HG02970 (cell line): Measurements from ENCODE around the gene MAP6.
"Not testable (repeated sequence)": the region's sequence is repeated elsewhere in the genome, so short reads cannot be mapped to it uniquely, and the experiment has no call there.

Experiments
- ATAC-seq: cut with Tn5 transposase; IDR thresholded peaks from one replicate; pipeline ENCODE4 v1.9.1; 2021; ENCODE audit warnings: mild to moderate bottlenecking, moderate library complexity, moderate number of reproducible peaks; ENCODE audit not compliant: unreplicated experiment, low FRiP score

Gene MAP6

DNA sequence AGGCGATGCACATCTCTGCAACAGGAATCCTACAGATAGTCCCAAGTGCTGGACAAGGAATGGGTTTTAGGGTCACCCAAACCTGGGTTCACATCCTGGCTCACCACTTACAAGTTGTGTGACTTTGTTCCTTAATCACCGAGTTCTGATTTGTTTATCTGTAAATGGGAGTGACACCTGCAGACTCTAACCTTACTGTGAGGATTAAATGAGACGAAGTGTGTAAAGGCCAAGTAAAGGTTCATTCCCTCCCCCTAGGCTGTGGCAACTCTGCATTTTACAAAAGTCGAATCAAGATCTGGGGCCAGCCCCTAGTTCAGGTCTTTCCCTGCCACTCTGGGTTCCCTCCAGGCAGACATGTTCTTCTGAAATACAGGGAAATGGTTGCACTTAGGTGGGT lies 71.9 kb downstream of the MAP6 start:
- no peak for ATAC-seq

DNA sequence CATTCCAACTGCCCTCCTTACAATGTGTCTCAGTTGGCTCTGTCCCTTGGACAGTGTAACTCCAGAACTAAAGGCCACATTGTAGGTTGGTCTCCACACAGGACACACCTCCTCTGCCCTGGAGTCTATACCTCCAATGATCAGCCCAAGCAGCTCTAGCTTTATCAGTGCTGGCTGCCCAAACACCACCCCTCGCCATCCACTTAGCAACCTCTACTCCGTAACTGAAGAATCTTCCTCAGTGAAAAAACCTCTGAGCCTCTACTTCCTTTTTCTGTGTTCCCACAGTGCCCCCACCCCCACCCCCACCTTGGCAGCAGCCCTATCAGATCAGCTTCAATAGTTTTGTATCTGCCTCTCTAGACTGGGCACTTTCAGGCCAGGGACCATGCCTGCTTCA lies 73.4 kb downstream of the MAP6 start:
- ATAC-seq = no peak

DNA sequence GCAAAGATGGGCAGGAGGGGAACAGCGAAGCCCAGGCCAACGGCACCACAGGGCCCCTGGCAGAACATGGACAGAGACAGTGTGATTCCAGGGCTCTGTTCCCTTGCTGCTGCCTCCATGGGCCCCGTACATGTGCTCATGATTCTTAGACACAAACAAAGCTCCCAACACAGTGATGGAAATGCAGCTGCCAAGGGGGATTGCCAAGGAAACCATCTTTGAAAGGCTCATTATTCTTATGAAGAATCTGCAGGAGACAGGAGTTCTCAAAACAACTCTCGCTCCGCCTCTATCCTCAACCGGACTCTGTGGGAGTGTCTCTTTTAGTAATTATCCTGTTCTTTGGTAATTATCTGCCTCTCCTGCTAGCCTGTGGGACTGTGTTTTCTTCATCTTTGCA lies 74.6 kb downstream of the MAP6 start:
- ATAC-seq = no peak

DNA sequence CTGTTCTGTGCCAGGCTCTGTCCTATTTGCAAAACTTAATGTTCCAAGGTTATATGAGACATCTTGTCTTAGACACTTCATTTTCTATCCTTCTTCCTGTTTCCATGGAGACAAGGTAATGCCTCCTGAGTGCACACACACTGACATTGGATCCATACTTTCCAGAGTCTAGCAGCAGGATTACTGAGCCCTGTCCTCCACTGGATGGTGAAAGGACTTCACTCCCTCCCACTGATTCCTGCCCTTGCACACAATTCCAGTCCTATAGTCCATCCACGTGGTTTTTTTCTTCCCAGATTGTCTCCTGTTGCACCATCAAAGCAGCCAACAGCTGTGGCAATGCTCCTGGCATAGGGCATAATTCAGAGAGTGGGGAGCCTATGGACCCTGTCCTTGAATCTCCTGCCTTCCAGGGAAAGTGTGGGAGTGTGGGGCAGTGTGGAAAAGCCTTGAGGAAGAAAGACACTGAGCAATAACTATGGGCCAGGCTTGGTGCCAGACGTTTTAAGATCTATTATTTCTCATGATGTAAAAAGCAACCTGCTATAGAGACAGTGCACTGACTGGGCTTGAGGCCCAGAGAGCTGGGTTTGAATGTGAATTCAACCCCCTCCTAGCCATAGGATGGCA lies 75.4 kb downstream of the MAP6 start:
- ATAC-seq = no peak

DNA sequence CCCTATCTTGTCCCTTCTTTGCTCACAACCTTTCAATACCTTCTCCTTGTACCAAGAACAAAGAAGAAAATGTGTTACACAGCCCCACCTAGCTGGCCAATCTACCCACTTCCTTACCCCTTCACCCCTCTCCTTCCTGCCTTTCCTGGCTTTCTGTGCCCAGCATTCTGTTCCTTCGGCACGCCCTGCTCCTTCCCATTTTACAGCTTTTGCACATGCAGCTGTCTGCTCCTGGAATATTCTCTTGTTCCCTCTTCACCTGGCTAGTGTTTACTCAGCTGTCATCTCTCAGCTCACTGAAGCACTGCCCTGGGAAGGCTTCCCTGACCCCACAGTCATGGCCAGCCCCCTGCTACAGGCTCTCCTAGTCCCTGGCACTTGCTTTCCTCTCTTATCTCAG lies 76.1 kb downstream of the MAP6 start:
- ATAC-seq = no peak

DNA sequence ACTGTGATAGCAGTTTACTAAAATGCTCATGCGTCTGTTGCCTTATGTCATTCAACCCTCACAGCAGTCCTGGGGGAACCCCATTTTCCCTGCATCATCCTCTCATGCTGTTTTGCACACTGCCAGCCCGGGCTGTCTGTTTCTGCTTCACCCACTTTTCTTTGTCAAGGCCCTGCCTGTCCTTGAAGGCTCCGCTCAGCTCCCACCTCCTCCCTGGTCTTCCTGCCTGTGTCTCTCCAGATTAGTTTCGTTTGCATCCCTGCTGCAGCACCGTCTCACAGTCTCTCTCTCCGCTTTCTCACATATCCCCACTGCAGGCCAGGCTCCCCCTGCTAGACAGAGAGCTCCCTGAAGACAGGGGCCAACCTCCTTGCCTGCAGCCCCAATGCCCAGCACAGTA lies 76.9 kb downstream of the MAP6 start:
- no peak for ATAC-seq

DNA sequence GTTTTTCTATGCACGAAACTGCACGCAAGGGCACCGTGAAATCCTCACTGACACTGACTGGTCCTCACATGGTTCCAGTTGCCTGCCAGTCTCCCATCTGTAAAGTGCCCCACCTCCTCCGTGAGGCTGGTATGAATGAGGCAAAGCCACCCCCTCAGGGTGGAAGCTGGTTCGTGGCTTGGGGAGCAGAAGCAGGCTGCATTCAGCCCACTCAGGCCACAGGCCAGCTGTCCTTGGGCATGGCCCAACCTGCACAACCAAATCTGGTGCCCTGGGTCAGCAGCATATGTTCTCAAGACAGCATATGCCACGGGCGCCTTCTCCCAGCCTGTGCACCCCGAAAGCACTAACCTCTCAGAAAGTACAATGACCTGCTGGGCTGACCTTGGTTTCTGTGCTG lies 77.5 kb downstream of the MAP6 start:
- no peak for ATAC-seq

DNA sequence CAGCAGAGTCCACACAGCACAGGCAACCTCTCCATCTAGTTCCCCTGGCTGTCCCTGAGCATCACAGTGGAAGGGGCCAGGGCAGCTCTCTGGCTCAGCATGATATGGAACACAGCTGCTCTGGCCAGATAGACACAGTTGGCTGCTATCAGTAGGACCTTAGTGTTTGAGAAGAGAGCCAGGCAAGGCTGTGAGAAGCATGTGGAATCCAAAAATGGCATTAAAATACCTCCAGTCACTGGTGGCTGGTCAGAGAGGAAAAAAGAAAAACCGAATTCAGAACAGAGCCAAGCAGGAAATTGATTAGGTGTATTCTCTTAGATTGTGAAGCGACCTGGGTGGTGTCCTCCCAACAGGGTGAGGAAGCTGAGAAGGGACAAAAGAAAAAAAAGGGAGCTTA lies 78.9 kb downstream of the MAP6 start:
- ATAC-seq = no peak

DNA sequence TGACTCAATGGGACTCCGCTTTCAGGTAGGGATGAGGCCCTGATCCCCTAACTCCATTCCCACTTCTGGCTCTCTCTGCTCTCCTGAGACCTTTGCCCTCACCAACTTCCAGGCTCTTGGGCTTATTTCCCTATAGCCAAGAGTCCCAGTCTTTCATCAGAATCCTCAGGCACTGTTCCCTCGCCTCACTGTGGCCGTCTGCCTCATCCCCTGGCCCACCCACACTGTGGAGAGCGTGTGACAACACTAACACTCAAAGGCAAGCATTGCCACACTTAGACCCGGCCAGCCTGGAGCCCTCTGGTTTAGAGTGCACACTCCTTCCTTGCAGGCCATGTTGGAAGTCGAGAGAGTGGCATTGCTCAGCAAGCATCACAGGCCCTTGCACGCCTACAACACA lies 79.8 kb downstream of the MAP6 start:
- ATAC-seq = no peak

DNA sequence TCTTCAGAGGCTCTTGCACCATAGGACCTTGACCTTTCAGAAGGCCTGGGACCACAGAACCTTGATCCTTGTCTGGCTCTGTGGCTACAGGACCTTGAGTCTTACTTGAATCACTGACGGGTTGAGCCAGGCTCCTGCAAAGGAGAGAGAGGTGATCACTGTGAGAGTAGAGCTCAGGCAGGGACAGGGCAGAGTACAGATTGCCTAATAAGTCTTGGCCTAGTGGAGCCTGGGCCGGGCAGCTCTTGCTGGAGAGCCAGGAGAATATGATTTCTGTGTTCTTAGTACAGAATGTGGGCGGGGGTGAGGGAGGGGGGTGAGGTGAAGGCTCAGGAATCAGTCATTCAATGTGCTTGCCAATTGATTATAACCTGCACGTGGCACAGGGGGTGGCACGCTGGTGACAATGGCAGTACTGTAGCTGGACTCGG lies 80.8 kb downstream of the MAP6 start:
- ATAC-seq = no peak

DNA sequence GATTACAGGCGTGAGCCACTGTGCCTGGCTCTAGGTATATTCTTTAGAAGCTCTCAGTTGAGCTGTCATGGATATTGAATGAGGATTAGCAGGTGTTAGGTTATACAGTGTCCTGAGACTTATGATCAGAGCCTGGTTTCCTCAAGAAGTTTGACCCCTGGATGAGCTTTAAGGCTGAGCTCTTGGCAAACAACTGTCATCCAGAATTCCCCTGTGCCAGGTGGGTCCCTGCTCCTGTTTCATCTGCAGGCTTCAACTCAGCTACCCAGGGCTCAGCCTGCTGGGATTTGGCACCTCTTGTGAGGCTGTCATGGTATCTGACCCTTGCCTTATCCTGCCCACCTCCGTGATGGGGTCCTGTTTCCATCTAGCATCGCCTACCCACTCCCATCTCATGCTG lies 82.4 kb downstream of the MAP6 start:
- no peak for ATAC-seq

DNA sequence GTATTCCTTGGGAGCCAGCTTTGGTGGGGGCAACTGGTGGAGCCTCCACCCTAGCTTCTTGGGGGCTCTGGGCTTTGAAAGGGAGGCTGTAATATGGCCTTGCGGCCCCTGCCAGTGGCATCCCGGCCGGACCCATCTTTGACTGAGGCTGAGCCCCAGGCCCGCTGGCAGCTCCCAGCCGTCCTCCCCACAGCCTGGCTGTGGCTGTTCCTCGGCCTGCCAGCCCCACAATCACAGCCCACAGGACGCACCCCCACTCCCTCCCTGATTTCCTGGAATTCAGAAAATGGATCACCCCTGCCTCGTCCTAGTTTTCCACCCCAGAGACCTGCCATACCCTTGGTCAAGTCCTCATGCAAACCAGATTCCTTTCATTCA lies 83.6 kb downstream of the MAP6 start:
- no peak for ATAC-seq

DNA sequence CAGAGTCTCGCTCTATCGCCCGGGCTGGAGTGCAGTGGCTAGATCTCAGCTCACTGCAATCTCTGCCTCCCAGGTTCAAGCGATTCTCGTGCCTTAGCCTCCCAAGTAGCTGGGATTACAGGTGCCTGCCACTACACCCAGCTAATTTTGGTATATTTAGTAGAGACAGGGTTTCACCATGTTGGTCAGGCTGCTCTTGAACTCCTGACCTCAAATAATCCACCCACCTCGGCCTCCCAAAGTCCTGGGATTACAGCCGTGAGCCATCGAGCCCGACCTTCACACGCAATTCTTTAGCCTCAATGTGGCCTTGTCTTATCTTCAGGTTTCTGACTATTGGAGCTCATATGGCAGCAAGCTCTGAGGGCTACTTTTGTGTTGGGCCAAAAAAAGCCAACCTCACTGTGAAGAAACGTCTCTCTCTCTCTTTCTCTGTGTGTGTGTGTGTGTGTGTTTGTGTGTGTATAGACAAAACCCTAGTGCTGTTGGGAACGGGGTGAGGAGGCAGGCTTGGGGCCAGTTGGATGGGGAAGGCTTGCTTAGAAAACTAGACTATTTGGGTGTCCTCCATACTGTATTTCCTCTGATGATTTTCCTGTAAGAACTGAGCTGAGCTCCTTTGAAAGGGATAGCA lies 84.1 kb downstream of the MAP6 start:
- not testable (repeated sequence) for ATAC-seq

DNA sequence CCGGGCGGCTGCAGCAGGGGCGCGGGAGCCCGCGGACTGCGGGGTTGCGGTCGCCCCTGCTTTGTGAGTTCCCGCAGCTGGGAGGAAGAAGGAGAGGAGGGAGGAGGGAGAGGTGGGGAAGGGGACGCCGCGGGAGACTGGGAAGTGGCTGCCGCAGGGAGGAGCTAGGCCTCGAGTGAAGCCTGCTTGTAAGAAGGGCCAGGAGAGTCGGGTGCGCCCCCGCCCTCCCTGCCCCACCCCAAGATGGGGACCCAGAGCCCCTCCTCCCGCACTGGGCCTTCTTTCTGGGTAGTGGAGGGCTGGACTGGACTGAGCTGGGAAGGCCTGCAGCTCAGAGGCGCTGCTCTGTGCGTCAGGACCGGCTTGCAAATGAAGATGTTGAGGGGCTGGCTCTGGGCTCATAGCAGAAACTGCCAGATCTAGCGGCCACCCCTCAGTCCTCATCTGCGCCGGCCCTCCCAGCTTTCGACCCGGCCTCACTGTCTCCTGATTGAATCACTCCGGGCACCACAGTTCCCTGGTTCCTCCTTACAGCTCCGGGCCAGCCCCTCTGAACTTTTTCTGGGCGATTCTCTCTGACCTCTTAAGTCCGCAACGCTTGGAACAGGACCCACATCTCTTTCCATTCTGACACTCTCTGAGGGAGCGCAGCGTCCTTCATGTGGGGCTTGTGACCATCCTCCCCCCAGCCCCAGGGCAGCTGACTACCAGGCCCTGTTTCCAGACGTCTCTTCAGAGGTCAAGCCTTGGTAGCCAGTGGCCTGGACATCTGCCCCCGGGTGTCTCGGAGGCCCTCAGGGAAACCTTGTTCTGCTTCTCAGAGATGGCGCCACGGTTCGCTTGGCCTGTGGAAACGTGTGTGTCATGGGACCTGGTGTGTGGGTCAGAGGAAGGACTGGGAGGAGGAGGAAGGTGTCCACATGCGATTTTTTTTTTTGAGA lies 84.8 kb downstream of the MAP6 start:
- ATAC-seq = no peak

DNA sequence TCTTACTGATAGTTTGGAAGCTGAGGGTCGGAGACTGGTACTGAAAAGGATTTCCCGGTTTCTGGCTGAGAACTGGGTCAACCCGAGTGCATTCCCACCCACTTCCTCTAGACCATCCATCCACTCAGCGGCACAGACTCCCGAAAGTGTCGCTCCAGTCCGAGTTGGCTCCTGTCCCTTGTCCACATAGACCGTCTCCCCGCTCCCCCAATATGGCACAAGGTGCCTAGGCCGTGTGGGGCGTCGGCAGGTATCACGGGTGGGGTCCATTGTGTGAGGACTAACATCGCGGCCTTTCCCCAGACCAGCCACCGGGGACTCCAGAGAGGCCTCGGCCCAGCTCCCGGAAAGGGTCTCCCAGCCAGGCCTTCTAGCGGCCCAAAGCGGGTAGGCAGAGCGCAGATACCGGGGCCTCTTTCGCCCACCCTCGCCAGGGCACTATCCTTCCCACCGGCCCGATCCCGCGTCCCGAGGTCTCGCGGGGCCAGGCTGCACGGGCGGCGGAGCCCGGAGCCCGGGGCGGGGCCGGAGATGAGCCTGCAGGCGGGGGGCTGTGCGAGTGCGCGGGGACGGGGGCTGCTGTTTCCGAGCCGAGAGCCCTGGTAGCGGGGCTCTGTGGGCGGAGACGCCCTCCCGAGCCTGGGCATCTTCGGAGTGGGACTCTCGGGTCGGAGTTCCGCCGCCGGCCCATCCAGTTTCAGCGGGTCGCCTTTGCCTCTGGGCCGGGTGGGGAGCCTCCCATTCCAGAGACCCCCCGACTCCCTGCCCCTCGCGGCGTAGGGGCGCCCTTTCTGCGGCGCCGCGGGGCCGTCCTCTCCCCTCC lies 85.7 kb downstream of the MAP6 start:
- no peak for ATAC-seq

DNA sequence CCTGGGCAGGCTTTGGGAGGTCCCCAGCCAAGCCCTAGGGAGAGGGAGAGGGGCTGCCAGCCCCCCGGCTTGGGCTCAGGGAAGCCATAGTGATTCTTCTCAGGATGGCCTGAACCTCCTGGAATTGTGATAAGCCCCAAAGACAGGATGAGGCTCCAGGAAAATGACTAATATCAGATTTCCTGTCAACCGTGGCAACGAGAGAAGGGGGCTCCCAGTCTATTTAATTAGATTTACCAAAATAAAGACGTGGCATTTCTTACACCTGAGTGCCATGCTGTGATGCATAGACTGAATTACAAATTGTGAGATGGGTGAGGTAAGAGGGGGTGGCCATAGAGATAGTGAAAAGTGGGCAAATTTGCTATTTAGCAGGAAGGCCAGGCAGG lies 86.3 kb downstream of the MAP6 start:
- ATAC-seq = no peak

DNA sequence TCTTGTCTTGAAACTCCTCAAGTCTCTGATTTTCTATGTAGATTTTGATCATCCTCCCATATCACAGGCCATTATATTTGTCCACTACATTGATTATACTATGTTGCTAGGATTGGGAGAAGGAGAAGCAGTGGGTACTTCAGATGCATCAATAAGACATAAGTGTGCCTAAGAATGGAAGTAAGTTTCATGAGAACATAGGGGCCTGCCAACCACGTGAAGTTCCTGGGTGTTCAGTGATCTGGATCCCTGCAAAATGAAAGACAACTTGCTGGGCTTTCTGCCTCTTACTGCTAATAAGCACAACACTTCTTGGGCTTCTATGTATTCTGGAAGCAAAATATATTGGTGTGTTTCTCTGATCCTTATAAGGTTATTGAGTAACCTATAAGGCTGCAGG lies 89.0 kb downstream of the MAP6 start:
- ATAC-seq = no peak

DNA sequence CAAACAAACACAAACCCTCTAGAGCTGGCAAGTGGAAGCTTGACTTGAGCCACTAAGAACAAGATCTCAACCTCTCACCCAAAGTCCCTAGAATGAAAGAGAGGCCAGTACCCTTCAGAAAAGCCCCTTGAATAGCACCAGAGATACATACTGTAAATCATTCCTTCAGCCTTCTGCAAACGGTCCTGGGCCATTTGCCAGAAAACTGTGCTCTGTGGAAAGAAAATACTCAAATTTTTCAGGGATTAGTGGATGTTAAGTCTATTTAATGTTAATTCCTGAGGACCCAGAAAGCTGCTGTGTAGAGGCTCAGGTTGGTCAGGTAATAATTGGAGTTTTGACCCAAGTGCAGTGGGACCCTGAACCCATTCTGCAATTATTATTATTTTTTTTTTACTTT lies 89.9 kb downstream of the MAP6 start:
- no peak for ATAC-seq

DNA sequence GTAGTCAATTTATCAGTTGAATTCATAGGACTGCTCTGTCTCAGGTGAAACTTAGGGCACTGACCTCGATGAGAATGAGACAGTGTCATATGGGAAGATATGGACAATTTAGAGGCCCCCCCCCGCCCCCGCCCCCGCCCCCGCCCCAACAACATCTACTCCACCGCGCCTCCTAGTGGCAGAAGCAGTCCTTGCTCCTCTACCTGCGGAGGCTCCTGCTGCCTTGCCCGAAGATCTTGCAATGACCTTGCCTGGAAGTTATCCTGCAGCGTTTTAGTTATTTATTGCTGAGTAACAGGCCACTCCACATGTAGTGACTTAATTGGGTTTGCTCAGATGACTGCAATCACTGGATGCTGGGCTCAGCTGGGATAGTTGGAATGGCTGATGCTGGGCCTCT lies 91.6 kb downstream of the MAP6 start:
- ATAC-seq = no peak

DNA sequence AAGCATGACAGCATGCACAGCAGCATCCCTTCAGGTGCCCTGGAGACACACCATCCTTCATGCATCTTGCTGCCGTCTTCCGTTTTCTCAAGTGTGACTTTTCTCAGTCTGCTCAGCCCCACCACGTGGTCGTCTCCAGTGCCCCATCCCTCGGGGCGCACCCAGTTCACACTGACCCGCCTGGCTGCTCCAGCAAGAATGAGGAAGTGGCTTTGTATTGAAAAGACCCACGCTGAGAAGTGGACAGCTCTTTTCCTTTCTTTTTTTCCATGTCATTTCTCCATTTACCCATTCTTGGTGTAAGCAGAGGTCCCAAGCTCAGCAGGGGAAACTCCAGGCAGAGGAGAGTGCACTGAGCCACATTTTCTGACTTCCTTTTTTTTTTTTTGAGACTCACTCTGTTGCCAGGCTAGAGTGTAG lies 92.3 kb downstream of the MAP6 start:
- no peak for ATAC-seq

DNA sequence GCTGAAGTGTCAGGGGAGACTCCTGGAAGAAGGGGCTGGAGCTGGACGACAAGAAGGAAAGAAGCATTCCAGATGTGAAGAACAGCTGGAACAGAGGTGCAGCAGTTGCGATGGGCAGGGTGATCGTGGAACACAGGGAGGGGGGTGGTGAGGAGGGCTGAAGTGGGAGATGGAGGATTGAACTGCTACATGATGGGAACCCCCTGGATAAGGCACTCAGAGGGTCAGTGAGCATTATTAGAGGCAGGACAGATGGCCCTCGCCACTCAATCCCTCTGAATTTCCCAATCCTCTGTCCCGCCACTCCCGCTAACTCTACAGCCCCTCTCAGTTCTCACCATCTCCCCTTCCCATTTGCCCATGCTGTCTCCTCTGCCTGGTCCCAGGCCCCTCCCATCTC lies 92.8 kb downstream of the MAP6 start:
- no peak for ATAC-seq
